Mammary epithelial cell (primary cell): ENCODE results near the gene GAK.

ENCODE experiments used
- CTCF ChIP-seq, 2 donors: IDR thresholded peaks in 1 of 2; conservative IDR thresholded peaks in 1 of 2; 2 replicates each; pipeline ENCODE4 v1.5.1; 2011 to 2012; ENCODE audit warnings: inconsistent platforms in 2 of 2, low read length in 2 of 2, mild to moderate bottlenecking in 2 of 2, control low read depth in 1 of 2, low read depth in 1 of 2; ENCODE audit not compliant: insufficient read depth in 1 of 2; ENCODE audit errors: extremely low read depth in 1 of 2
- EZH2 ChIP-seq: IDR thresholded peaks from 2 replicates; pipeline ENCODE4 v1.6.1; 2012; ENCODE audit warnings: low read length, inconsistent platforms, borderline replicate concordance

DNA sequence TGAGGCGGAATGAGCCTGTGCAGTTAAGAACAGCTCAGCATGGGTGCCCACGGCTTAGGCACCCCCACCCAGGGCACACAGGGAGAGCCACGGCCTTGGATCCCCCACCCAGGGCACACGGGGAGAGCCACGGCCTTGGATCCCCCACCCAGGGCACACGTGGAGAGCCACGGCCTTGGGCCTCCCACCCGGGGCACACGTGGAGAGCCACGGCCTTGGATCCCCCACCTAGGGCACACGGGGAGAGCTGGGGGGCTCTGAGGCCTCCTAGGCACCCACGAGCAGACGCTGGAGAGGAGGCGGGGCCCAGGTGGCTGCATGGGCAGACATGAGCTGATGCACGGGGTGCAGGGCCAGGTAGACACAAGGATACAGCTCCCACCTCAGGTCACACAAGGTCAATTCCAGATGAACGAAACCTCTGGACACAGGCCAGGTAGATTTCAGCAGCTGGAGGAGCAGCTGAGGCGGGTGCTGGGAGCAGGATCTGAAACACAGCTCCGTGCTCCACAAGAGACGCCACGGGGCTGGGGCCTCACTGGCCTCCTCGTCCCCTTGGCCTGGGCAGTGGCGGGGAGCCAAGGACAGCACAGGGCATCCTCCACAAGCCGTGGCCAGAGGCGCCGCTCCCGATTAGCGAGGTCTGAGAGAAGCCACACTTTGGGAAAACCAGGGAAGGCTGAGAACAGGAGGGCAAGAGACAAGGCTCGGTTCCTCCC is 30.8 kb downstream of the GAK start:
- no peak for TF ChIP-seq CTCF (conservative IDR thresholded peaks at IDR 0.05 in 1 of 2, IDR thresholded peaks at IDR 0.05 in 1 of 2; ENCODE audit: extremely low read depth in 1 of 2, insufficient read depth in 1 of 2, low read depth in 1 of 2, low read length in 2 of 2)
- no peak for TF ChIP-seq EZH2
